Stimulated activated memory B cell treated with anti-CD40 and anti-IgM and Interleukin-4, amounts not matched to agents 10 μg/mL and 1 μg/mL and 100 μg/mL, for 72 hours (primary cell): ENCODE data around the gene GRK4.
"Not testable (repeated sequence)": the region's sequence is repeated elsewhere in the genome, so short reads cannot be mapped to it uniquely, and the experiment has no call there.

ENCODE experiments used
- ATAC-seq: fragments of 150-1000 bp; cut with Tn5 transposase; 2 replicates; pipeline ENCODE4 v1.10.0; 2021
- H3K27ac Mint-ChIP-seq: one replicate; pipeline ENCODE4 v1.8.0; 2022; ENCODE audit warnings: mild to moderate bottlenecking, mixed read lengths
- H3K27me3 Mint-ChIP-seq: one replicate; pipeline ENCODE4 v1.8.0; 2022; ENCODE audit warnings: mixed read lengths
- H3K36me3 Mint-ChIP-seq: one replicate; pipeline ENCODE4 v1.8.0; 2022; ENCODE audit warnings: mixed read lengths
- H3K4me1 Mint-ChIP-seq: one replicate; pipeline ENCODE4 v1.8.0; 2022; ENCODE audit warnings: mixed read lengths
- H3K4me3 Mint-ChIP-seq: one replicate; pipeline ENCODE4 v1.8.0; 2022; ENCODE audit warnings: mild to moderate bottlenecking, moderate library complexity, mixed read lengths
- H3K9me3 Mint-ChIP-seq: one replicate; pipeline ENCODE4 v1.8.0; 2022; ENCODE audit warnings: mixed read lengths

The GRK4 gene

GRCh38 chr4:2960450-2960849, 2.9 kb upstream of the GRK4 start:
- peaks cover 40% of the 10 kb centered on the region for H3K36me3 Mint-ChIP-seq
- H3K27ac Mint-ChIP-seq = not testable (repeated sequence)

GRCh38 chr4:2961421-2961810, 2.0 kb upstream of the GRK4 start:
- peaks cover 34% of the 10 kb centered on the region for H3K36me3 Mint-ChIP-seq
- no peak for ATAC-seq
- peak overlapping the region; percentile 95 for H3K27ac Mint-ChIP-seq
- no peaks in the 10 kb centered on the region for H3K9me3 Mint-ChIP-seq
- peak overlapping the region; percentile 94 for H3K4me3 Mint-ChIP-seq
- H3K4me1 Mint-ChIP-seq = peaks cover 60% of the 10 kb centered on the region
- no peaks in the 10 kb centered on the region for H3K27me3 Mint-ChIP-seq

More at GRCh38 chr4:2960450-2960849, 2.9 kb upstream of the GRK4 start:
- H3K4me3 Mint-ChIP-seq, ATAC-seq, H3K27me3 Mint-ChIP-seq, H3K9me3 Mint-ChIP-seq: not testable (repeated sequence)
- peaks cover 66% of the 10 kb centered on the region for H3K4me1 Mint-ChIP-seq

GRCh38 chr4:2961811-2962441, 1.4 kb upstream of the GRK4 start:
- peaks cover 29% of the 10 kb centered on the region for H3K36me3 Mint-ChIP-seq
- H3K9me3 Mint-ChIP-seq = no peaks in the 10 kb centered on the region
- peak overlapping the region; percentile 94 for H3K4me3 Mint-ChIP-seq
- H3K27ac Mint-ChIP-seq = peak overlapping the region; percentile 95
- peaks cover 55% of the 10 kb centered on the region for H3K4me1 Mint-ChIP-seq
- no peaks in the 10 kb centered on the region for H3K27me3 Mint-ChIP-seq
- ATAC-seq = no peak

- peak; percentile 60 for ATAC-seq
- H3K9me3 Mint-ChIP-seq = no peaks in the 10 kb centered on the region
- H3K27ac Mint-ChIP-seq = peak overlapping the region; percentile 95
- H3K36me3 Mint-ChIP-seq = peaks cover 24% of the 10 kb centered on the region
- H3K4me1 Mint-ChIP-seq = peaks cover 47% of the 10 kb centered on the region
- H3K27me3 Mint-ChIP-seq = no peaks in the 10 kb centered on the region
- peak overlapping the region; percentile 94 for H3K4me3 Mint-ChIP-seq
Measured at GRCh38 chr4:2962614-2963174, 677 bp upstream of the GRK4 start.

- Mint-ChIP-seq H3K27ac (peak overlapping the region; percentile 95), H3K4me3 (peak overlapping the region; percentile 94), H3K36me3 (peaks cover 12% of the 10 kb centered on the region), H3K4me1 (peaks cover 34% of the 10 kb centered on the region), H3K9me3 (no peaks in the 10 kb centered on the region), H3K27me3 (no peaks in the 10 kb centered on the region)
- peak; percentile 61 for ATAC-seq
Measured at GRCh38 chr4:2963966-2964471, 648 bp downstream of the GRK4 start.

- peak overlapping the region; percentile 95 for H3K27ac Mint-ChIP-seq
- H3K9me3 Mint-ChIP-seq = no peaks in the 10 kb centered on the region
- no peak for ATAC-seq
- H3K4me1 Mint-ChIP-seq = peaks cover 26% of the 10 kb centered on the region
- peak overlapping the region; percentile 94 for H3K4me3 Mint-ChIP-seq
- no peaks in the 10 kb centered on the region for H3K27me3 Mint-ChIP-seq
- peaks cover 5% of the 10 kb centered on the region for H3K36me3 Mint-ChIP-seq
Measured at GRCh38 chr4:2964706-2965258, 1.4 kb downstream of the GRK4 start.

- Mint-ChIP-seq H3K36me3 (peaks cover 5% of the 10 kb centered on the region), H3K4me1 (peaks cover 22% of the 10 kb centered on the region), H3K9me3 (no peaks in the 10 kb centered on the region), H3K4me3 (no peak overlapping the region), H3K27ac (no peak overlapping the region), H3K27me3 (no peaks in the 10 kb centered on the region)
- ATAC-seq = no peak
Measured at GRCh38 chr4:2965262-2965661, 1.9 kb downstream of the GRK4 start.

GRCh38 chr4:2968381-2968780, 5.0 kb downstream of the GRK4 start:
- no peak overlapping the region for H3K4me3 Mint-ChIP-seq
- no peak for ATAC-seq
- peaks cover 8% of the 10 kb centered on the region for H3K4me1 Mint-ChIP-seq
- H3K27ac Mint-ChIP-seq = no peak overlapping the region
- H3K27me3 Mint-ChIP-seq = no peaks in the 10 kb centered on the region
- H3K9me3 Mint-ChIP-seq = no peaks in the 10 kb centered on the region
- H3K36me3 Mint-ChIP-seq = no peaks in the 10 kb centered on the region

GRCh38 chr4:2971275-2971674, 7.9 kb downstream of the GRK4 start:
- Mint-ChIP-seq H3K4me3 (no peak overlapping the region), H3K27me3 (peaks cover 12% of the 10 kb centered on the region), H3K36me3 (peaks cover 5% of the 10 kb centered on the region), H3K27ac (no peak overlapping the region), H3K9me3 (no peaks in the 10 kb centered on the region), H3K4me1 (no peaks in the 10 kb centered on the region)
- ATAC-seq = no peak

GRCh38 chr4:2977211-2978088, 14.1 kb downstream of the GRK4 start:
- Mint-ChIP-seq H3K36me3 (peaks cover 5% of the 10 kb centered on the region), H3K27ac (no peak overlapping the region), H3K4me3 (no peak overlapping the region), H3K4me1 (peaks cover 6% of the 10 kb centered on the region), H3K9me3 (peaks cover 7% of the 10 kb centered on the region), H3K27me3 (peaks cover 12% of the 10 kb centered on the region)
- ATAC-seq = no peak

GRCh38 chr4:2981256-2981819, 18.0 kb downstream of the GRK4 start:
- no peaks in the 10 kb centered on the region for H3K36me3 Mint-ChIP-seq
- peaks cover 18% of the 10 kb centered on the region for H3K9me3 Mint-ChIP-seq
- H3K27ac Mint-ChIP-seq = no peak overlapping the region
- H3K4me1 Mint-ChIP-seq = peaks cover 6% of the 10 kb centered on the region
- H3K27me3 Mint-ChIP-seq = peaks cover 8% of the 10 kb centered on the region
- no peak overlapping the region for H3K4me3 Mint-ChIP-seq
- no peak for ATAC-seq

GRCh38 chr4:2982012-2982411, 18.6 kb downstream of the GRK4 start:
- peaks cover 8% of the 10 kb centered on the region for H3K27me3 Mint-ChIP-seq
- H3K4me3 Mint-ChIP-seq = no peak overlapping the region
- H3K27ac Mint-ChIP-seq = no peak overlapping the region
- no peaks in the 10 kb centered on the region for H3K36me3 Mint-ChIP-seq
- no peak for ATAC-seq
- H3K9me3 Mint-ChIP-seq = peaks cover 18% of the 10 kb centered on the region
- H3K4me1 Mint-ChIP-seq = peaks cover 6% of the 10 kb centered on the region

GRCh38 chr4:2983715-2984114, 20.3 kb downstream of the GRK4 start:
- H3K4me3 Mint-ChIP-seq, H3K4me1 Mint-ChIP-seq, H3K27ac Mint-ChIP-seq, H3K36me3 Mint-ChIP-seq, ATAC-seq: not testable (repeated sequence)
- H3K9me3 Mint-ChIP-seq = peaks cover 18% of the 10 kb centered on the region
- peaks cover 17% of the 10 kb centered on the region for H3K27me3 Mint-ChIP-seq

GRCh38 chr4:2991243-2991642, 27.9 kb downstream of the GRK4 start:
- H3K9me3 Mint-ChIP-seq = no peaks in the 10 kb centered on the region
- peaks cover 14% of the 10 kb centered on the region for H3K27me3 Mint-ChIP-seq
- no peaks in the 10 kb centered on the region for H3K4me1 Mint-ChIP-seq
- no peak overlapping the region for H3K27ac Mint-ChIP-seq
- H3K36me3 Mint-ChIP-seq = no peaks in the 10 kb centered on the region
- no peak overlapping the region for H3K4me3 Mint-ChIP-seq
- ATAC-seq = no peak

GRCh38 chr4:2994917-2995316, 31.5 kb downstream of the GRK4 start:
- ATAC-seq = no peak
- Mint-ChIP-seq H3K36me3 (no peaks in the 10 kb centered on the region), H3K27ac (no peak overlapping the region), H3K4me1 (peaks cover 6% of the 10 kb centered on the region), H3K4me3 (no peak overlapping the region), H3K9me3 (no peaks in the 10 kb centered on the region), H3K27me3 (no peaks in the 10 kb centered on the region)
